Islet precursor cell (in vitro differentiated cells): ENCODE data around the gene C1QTNF12.
"Not testable (repeated sequence)": the region's sequence is repeated elsewhere in the genome, so short reads cannot be mapped to it uniquely, and the experiment has no call there.

Source experiments
- DNase-seq: peaks from one replicate; pipeline ENCODE4 v3.0.0-alpha.2; 2018

Gene C1QTNF12

GRCh38 chr1:1196431-1197187, 49.9 kb downstream of the C1QTNF12 start:
- DNase-seq = no peak

DNA sequence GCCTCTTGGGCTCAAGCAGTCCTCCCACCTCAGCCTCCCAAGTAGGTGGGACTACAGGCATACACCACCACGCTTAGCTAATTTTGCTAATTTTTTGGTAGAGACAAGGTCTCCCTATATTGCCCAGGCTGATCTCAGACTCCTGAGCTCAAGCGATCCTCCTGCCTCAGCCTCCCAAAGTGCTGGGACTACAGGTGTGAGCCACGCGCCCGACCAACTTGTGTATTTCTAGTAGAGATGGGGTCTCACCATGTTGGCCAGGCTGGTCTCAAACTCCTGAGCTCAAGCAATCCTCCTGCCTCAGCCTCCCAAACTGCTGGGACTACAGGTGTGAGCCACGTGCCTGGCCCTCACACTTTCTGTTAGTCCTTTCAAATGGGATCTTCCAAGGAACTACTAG, 50.8 kb downstream of the C1QTNF12 start:
- DNase-seq = not testable (repeated sequence)

- DNase-seq = no peak
These were observed 51.8 kb downstream of the C1QTNF12 start for GRCh38 chr1:1194723-1195122.
